ENCODE data around the gene TTC39B.

TTC39B gene

GRCh38 chr9:15178631-15179030 is 128.4 kb downstream of the TTC39B start:
- TF ChIP-seq ZFX (IDR thresholded peaks at IDR 0.05; ENCODE audit: borderline replicate concordance), result no peak
- TF ChIP-seq CTCF (IDR thresholded peaks at IDR 0.05), result no peak
- no peak overlapping the region for H3K27ac ChIP-seq

- H3K27ac ChIP-seq, result no peak overlapping the region
- TF ChIP-seq CTCF (IDR thresholded peaks at IDR 0.05) (no peak), ZFX (IDR thresholded peaks at IDR 0.05; ENCODE audit: borderline replicate concordance) (no peak)
Measured at GRCh38 chr9:15176836-15177235, 130.2 kb downstream of the TTC39B start.

- no peak for TF ChIP-seq ZFX (IDR thresholded peaks at IDR 0.05; ENCODE audit: borderline replicate concordance)
- TF ChIP-seq CTCF (IDR thresholded peaks at IDR 0.05), result no peak
- H3K27ac ChIP-seq, result no peak overlapping the region
Measured at GRCh38 chr9:15163931-15164330, 143.1 kb downstream of the TTC39B start.

- H3K27ac ChIP-seq, result no peak overlapping the region
- TF ChIP-seq ZFX (IDR thresholded peaks at IDR 0.05; ENCODE audit: borderline replicate concordance), result no peak
- no peak for TF ChIP-seq CTCF (IDR thresholded peaks at IDR 0.05)
Measured at GRCh38 chr9:15161753-15162152, 145.3 kb downstream of the TTC39B start.

- TF ChIP-seq CTCF (IDR thresholded peaks at IDR 0.05) (no peak), ZFX (IDR thresholded peaks at IDR 0.05; ENCODE audit: borderline replicate concordance) (no peak)
- no peak overlapping the region for H3K27ac ChIP-seq
Measured at GRCh38 chr9:15160673-15161072, 146.3 kb downstream of the TTC39B start.

- TF ChIP-seq ZFX (IDR thresholded peaks at IDR 0.05; ENCODE audit: borderline replicate concordance) (no peak), CTCF (IDR thresholded peaks at IDR 0.05) (no peak)
- no peak overlapping the region for H3K27ac ChIP-seq
Measured at GRCh38 chr9:15158064-15158463, 149.0 kb downstream of the TTC39B start.

GRCh38 chr9:15157381-15157780 is 149.6 kb downstream of the TTC39B start:
- TF ChIP-seq CTCF (IDR thresholded peaks at IDR 0.05) (no peak), ZFX (IDR thresholded peaks at IDR 0.05; ENCODE audit: borderline replicate concordance) (no peak)
- no peak overlapping the region for H3K27ac ChIP-seq
